Uterus (tissue), 4 donors: ENCODE results near the gene MYCT1. TPM values are rescaled to one million over a fixed set of nuclear protein-coding genes. Genes with fewer than 3 reads are reported as not detected.

Source experiments
- DNase-seq, 2 donors: peaks; one replicate each; pipeline ENCODE4 v3.0.0-alpha.2; 2019 to 2020
- H3K27ac ChIP-seq, 2 donors: fragments of 200-600 bp; sonication (generic); 1 replicate in 1 of 2; 2 replicates in 1 of 2; pipeline ENCODE4 v1.5.1; 2016 to 2018
- H3K27me3 ChIP-seq, 2 donors: fragments of 200-600 bp; sonication (generic); one replicate each; pipeline ENCODE4 v1.5.1; 2018 to 2019; ENCODE audit warnings: control low read depth in 1 of 2
- H3K36me3 ChIP-seq, 2 donors: fragments of 200-600 bp; sonication (generic); one replicate each; pipeline ENCODE4 v1.5.1; 2019; ENCODE audit warnings: control low read depth in 1 of 2
- H3K4me1 ChIP-seq, 2 donors: fragments of 200-600 bp; sonication (generic); one replicate each; pipeline ENCODE4 v1.5.1; 2018 to 2019; ENCODE audit warnings: control low read depth in 1 of 2
- H3K4me3 ChIP-seq, 2 donors: fragments of 200-600 bp; sonication (generic); 1 replicate in 1 of 2; 2 replicates in 1 of 2; pipeline ENCODE4 v1.5.1; 2018 to 2019; ENCODE audit warnings: mild to moderate bottlenecking in 1 of 2
- H3K9me3 ChIP-seq, 2 donors: fragments of 200-600 bp; sonication (generic); one replicate each; pipeline ENCODE4 v1.5.1; 2019; ENCODE audit warnings: control low read depth in 1 of 2
- POLR2A ChIP-seq, 2 donors: fragments of 450-650 bp; IDR thresholded peaks; one replicate each; pipeline ENCODE4 v1.6.1; 2016; ENCODE audit warnings: antibody characterized with exemption in 2 of 2, mild to moderate bottlenecking in 1 of 2, moderate library complexity in 1 of 2
- intact Hi-C: fragments of 100-400 bp; cut with DNase I; formaldehyde crosslinking; loops from one replicate; pipeline ENCODE4 v1.15.1; 2023; ENCODE audit warnings: low total_unique reads
- total RNA-seq, 4 donors: library from RNA; depleted of rRNA in 3 of 4; stranded (reverse); fragments of >200 nt in 3 of 4; gene quantifications; one replicate each; pipeline versions ENCODE4 v1.1.0 to v1.2.4, GENCODE V29; 2014 to 2023
- TF ChIP-seq, protein P1 (sequence below), 4 experiments: fragments of 200-600 bp in 2 of 4; fragments of 450-650 bp in 2 of 4; sonication (generic) in 2 of 4; IDR thresholded peaks; one replicate each; pipeline ENCODE4 v1.5.1; 2016 to 2019; ENCODE audit warnings: antibody characterized with exemption in 4 of 4, mild to moderate bottlenecking in 2 of 4, moderate library complexity in 1 of 4
- donor health status: DM: yes; HTN: yes; CAD: no.

The MYCT1 gene
- total RNA-seq, 4 donors from 2014 or later, result 10.0 to 30.3 (median 25.3) TPM

DNA sequence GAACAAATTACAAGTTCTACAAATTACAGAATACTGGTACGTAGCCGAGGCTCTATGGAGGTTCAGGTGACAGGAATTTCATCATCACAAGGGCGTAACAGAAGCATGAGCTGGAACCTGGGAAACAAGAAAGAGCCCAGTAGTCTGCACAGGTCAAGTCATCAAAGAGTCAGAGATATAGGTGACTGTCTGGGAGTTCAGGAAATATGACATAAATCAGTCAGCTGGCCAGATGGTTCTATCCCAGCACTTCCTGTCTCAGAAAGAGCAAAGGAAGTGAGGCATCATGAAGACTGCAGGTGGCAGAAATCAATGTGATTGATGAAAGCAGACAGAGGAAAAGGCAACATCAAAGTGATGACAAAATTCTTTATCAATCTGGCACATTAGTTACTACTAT, 23.3 kb downstream of the MYCT1 start:
- H3K4me1 ChIP-seq, result no peaks in the 10 kb centered on the region
- no peaks in the 10 kb centered on the region for H3K27me3 ChIP-seq
- H3K9me3 ChIP-seq, result no peaks in the 10 kb centered on the region
- H3K27ac ChIP-seq, result no peak overlapping the region
- H3K4me3 ChIP-seq, result no peak overlapping the region
- intact Hi-C loops, result no loop called here
- DNase-seq, result no peak
- no peaks in the 10 kb centered on the region for H3K36me3 ChIP-seq
- TF ChIP-seq POLR2A (IDR thresholded peaks at IDR 0.05), result no peak
- TF ChIP-seq, protein P1, sequence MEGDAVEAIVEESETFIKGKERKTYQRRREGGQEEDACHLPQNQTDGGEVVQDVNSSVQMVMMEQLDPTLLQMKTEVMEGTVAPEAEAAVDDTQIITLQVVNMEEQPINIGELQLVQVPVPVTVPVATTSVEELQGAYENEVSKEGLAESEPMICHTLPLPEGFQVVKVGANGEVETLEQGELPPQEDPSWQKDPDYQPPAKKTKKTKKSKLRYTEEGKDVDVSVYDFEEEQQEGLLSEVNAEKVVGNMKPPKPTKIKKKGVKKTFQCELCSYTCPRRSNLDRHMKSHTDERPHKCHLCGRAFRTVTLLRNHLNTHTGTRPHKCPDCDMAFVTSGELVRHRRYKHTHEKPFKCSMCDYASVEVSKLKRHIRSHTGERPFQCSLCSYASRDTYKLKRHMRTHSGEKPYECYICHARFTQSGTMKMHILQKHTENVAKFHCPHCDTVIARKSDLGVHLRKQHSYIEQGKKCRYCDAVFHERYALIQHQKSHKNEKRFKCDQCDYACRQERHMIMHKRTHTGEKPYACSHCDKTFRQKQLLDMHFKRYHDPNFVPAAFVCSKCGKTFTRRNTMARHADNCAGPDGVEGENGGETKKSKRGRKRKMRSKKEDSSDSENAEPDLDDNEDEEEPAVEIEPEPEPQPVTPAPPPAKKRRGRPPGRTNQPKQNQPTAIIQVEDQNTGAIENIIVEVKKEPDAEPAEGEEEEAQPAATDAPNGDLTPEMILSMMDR (IDR thresholded peaks at IDR 0.05), result no peak

DNA sequence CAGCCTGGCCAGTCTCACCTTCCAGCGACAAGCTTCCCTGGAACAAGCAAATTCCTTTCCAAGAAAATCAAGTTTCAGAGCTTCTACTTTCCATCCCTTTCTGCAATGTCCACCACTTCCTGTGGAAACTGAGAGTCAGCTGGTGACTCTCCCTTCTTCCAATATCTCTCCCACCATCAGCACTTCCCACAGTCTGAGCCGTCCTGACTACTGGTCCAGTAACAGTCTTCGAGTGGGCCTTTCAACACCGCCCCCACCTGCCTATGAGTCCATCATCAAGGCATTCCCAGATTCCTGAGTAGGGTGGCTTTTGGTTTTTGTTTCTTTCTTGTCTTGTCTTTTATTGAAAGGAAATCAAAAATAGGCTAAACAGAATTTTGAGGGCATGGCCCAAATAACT, 24.3 kb downstream of the MYCT1 start:
- intact Hi-C loops, result no loop called here
- no peak for DNase-seq
- Histone ChIP-seq H3K4me1 (no peaks in the 10 kb centered on the region), H3K4me3 (no peak overlapping the region), H3K27me3 (no peaks in the 10 kb centered on the region), H3K9me3 (no peaks in the 10 kb centered on the region), H3K27ac (no peak overlapping the region), H3K36me3 (no peaks in the 10 kb centered on the region)
- no peak for TF ChIP-seq POLR2A (IDR thresholded peaks at IDR 0.05)
- TF ChIP-seq, protein P1 (IDR thresholded peaks at IDR 0.05), result no peak

DNA sequence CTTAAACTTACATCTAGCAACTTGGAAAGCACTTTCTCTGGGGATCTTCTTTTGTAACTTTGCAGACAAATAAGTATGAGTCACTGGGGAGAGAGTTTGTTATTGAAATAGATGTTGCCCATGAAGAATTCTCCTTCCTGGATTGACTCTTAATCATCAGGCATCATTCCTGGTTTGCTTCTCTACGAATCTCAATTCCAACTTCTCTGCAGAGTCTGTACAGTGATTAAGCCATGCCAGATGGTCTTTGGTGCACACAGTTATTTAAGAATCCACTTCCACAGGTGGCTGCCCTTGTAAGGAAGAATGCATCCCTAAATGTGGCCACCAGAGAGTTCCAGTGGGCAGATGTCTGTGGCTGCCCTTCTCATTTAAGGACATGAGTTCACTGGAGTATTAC, 25.7 kb downstream of the MYCT1 start:
- no peak overlapping the region for H3K4me3 ChIP-seq
- H3K36me3 ChIP-seq, result no peaks in the 10 kb centered on the region
- DNase-seq, result no peak
- TF ChIP-seq POLR2A (IDR thresholded peaks at IDR 0.05), result no peak
- TF ChIP-seq, protein P1 (IDR thresholded peaks at IDR 0.05), result no peak
- H3K4me1 ChIP-seq, result no peaks in the 10 kb centered on the region
- no peaks in the 10 kb centered on the region for H3K27me3 ChIP-seq
- no peak overlapping the region for H3K27ac ChIP-seq
- intact Hi-C loops, result no loop called here
- no peaks in the 10 kb centered on the region for H3K9me3 ChIP-seq

DNA sequence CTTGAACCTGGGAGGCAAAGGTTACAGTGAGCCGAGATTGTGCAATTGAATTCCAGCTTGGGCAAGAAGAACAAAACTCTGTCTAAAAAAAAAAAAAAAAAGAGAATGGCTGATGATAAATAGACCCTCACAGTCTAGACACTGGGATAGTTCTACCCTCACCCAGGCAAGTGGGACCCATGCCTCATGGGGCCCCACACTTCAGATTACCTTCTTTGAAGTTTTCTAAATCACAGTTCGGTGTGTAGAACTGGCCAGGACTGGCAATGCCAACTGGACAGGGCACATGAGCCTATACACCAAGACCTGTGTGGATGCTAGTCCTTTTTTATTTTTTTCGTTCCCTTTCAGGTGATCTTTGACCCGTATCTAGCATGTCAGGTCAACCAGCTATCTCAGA, 28.6 kb downstream of the MYCT1 start:
- DNase-seq, result no peak
- H3K36me3 ChIP-seq, result no peaks in the 10 kb centered on the region
- intact Hi-C loops, result no loop called here
- H3K27me3 ChIP-seq, result no peaks in the 10 kb centered on the region
- H3K9me3 ChIP-seq, result no peaks in the 10 kb centered on the region
- no peaks in the 10 kb centered on the region for H3K4me1 ChIP-seq
- TF ChIP-seq, protein P1 (IDR thresholded peaks at IDR 0.05), result no peak
- TF ChIP-seq POLR2A (IDR thresholded peaks at IDR 0.05), result no peak
- H3K4me3 ChIP-seq, result no peak overlapping the region
- no peak overlapping the region for H3K27ac ChIP-seq

DNA sequence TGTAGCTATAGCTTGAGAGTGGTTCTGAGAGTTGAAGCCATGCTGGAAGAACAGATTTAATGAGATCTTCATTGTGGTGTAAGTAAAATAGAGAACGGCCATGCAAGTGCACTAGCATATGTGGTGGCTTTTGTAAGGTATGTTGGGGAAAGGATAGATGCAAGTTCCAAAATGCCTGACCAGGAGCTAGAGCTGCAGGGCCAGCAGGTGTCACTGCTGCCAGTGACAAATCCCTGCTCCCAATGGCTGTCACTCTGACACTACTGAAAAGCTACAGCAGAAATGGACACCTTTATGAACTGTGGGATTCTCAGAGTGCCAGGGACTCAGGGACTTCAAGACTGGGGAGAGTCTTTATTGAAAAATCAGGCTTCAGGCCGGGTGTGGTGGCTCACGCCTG, 29.8 kb downstream of the MYCT1 start:
- H3K4me3 ChIP-seq, result no peak overlapping the region
- no peaks in the 10 kb centered on the region for H3K9me3 ChIP-seq
- no peaks in the 10 kb centered on the region for H3K4me1 ChIP-seq
- H3K27ac ChIP-seq, result no peak overlapping the region
- no peaks in the 10 kb centered on the region for H3K27me3 ChIP-seq
- no peaks in the 10 kb centered on the region for H3K36me3 ChIP-seq
- no peak for DNase-seq
- intact Hi-C loops, result no loop called here
- no peak for TF ChIP-seq POLR2A (IDR thresholded peaks at IDR 0.05)
- TF ChIP-seq, protein P1 (IDR thresholded peaks at IDR 0.05), result no peak
